ENCODE results near the gene FAM53C.

GRCh38 chr5:138338411-138339090 is 485 bp downstream of the FAM53C start:
- peak; percentile 1; the same call in 1 of the 2 replicates for TF ChIP-seq POLR2AphosphoS5 (IDR thresholded peaks at IDR 0.05; ENCODE audit: low read depth, low read length)
- no peak for TF ChIP-seq SIN3A (IDR thresholded peaks at IDR 0.05; ENCODE audit: borderline replicate concordance, insufficient read depth, low read length)
- TF ChIP-seq TAF1 (IDR thresholded peaks at IDR 0.05; ENCODE audit: borderline replicate concordance, insufficient read depth, low read length), result no peak
- TF ChIP-seq REST (IDR thresholded peaks at IDR 0.05; ENCODE audit: insufficient read depth in 1 of 2, low read depth in 2 of 2, low read length in 2 of 2), result no peak
- no peak for TF ChIP-seq FOXP2 (optimal IDR thresholded peaks at IDR 0.05; ENCODE audit: borderline replicate concordance, extremely low read depth, extremely low read length, insufficient read depth)
